ENCODE results near the gene LRRC49.

DNA sequence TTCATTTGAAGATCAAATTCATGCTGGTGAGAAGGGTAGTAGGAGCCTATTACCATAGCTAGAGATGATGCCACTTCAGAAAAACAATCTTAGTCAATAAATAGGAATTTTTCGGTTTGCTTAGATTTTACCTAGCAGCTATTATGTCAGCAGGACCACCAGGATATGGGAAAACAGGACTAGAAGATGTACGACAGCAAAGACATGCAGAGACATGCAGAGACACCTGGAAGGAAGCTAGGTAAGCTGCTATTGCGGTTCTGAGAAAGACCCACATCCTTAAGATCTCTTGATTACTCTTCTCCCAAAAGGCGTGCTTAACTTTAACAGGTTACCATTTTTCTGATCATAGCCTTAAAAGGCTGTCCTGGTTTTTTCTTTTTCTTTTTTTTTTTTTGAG, 157.8 kb downstream of the LRRC49 start:
- TF ChIP-seq CTCF (IDR thresholded peaks at IDR 0.05; ENCODE audit: borderline replicate concordance, extremely low read depth, low read length, poor library complexity, severe bottlenecking) (no peak), EZH2 (IDR thresholded peaks at IDR 0.05; ENCODE audit: borderline replicate concordance, low read depth, low read length, severe bottlenecking) (no peak)

Data from DND-41 (cell line).